Astrocyte (in vitro differentiated cells and primary cell): ENCODE measurements around the gene OSBPL6. TPM values are rescaled to one million over a fixed set of nuclear protein-coding genes. Genes with fewer than 3 reads are reported as not detected.

ENCODE experiments used
- DNase-seq: peaks from one replicate; pipeline ENCODE4 v3.0.0-alpha.2; 2010; ENCODE audit warnings: low read depth
- FAIRE-seq: peaks from 2 replicates; lab custom pipeline; 2011; peaks lifted over from hg19 to GRCh38; lab: Jason Lieb, UNC
- H2AFZ ChIP-seq: 2 replicates; pipeline ENCODE4 v1.6.0; 2012; ENCODE audit warnings: low read depth, low read length, inconsistent platforms
- H3K27ac ChIP-seq: 2 replicates; pipeline ENCODE4 v1.5.1; 2011; ENCODE audit warnings: low read depth, low read length, inconsistent platforms
- H3K27me3 ChIP-seq: 2 replicates; pipeline ENCODE4 v1.6.0; 2011; ENCODE audit warnings: low read length, inconsistent platforms; ENCODE audit not compliant: insufficient read depth
- H3K36me3 ChIP-seq: 2 replicates; pipeline ENCODE4 v1.5.1; 2011; ENCODE audit warnings: low read length, inconsistent platforms; ENCODE audit not compliant: insufficient read depth
- H3K4me1 ChIP-seq: 2 replicates; pipeline ENCODE4 v1.5.1; 2011; ENCODE audit warnings: low read length, inconsistent platforms; ENCODE audit not compliant: insufficient read depth
- H3K4me2 ChIP-seq: 2 replicates; pipeline ENCODE4 v1.6.0; 2012; ENCODE audit warnings: low read length, inconsistent platforms
- H3K4me3 ChIP-seq: 2 replicates; pipeline ENCODE4 v1.5.1; 2011; ENCODE audit warnings: low read depth, mild to moderate bottlenecking, low read length, inconsistent platforms; ENCODE audit not compliant: insufficient read depth
- H3K79me2 ChIP-seq: 2 replicates; pipeline ENCODE4 v1.6.0; 2012; ENCODE audit warnings: mild to moderate bottlenecking, low read length, inconsistent platforms; ENCODE audit not compliant: insufficient read depth
- H3K9ac ChIP-seq: 2 replicates; pipeline ENCODE4 v1.6.0; 2012; ENCODE audit warnings: mild to moderate bottlenecking, low read length, inconsistent platforms
- H3K9me3 ChIP-seq: 2 replicates; pipeline ENCODE4 v1.5.1; 2012; ENCODE audit warnings: low read depth, mild to moderate bottlenecking, low read length, inconsistent platforms; ENCODE audit not compliant: insufficient read depth
- H4K20me1 ChIP-seq: 2 replicates; pipeline ENCODE4 v1.6.0; 2012; ENCODE audit warnings: low read length, inconsistent platforms; ENCODE audit not compliant: insufficient read depth
- H3K27ac Mint-ChIP-seq: one replicate; pipeline ENCODE4 v1.8.0; 2021; ENCODE audit warnings: mild to moderate bottlenecking, mixed read lengths; ENCODE audit not compliant: unreplicated experiment
- H3K27me3 Mint-ChIP-seq: one replicate; pipeline ENCODE4 v1.8.0; 2021; ENCODE audit warnings: low read depth, mixed read lengths; ENCODE audit not compliant: unreplicated experiment
- H3K36me3 Mint-ChIP-seq: one replicate; pipeline ENCODE4 v1.8.0; 2021; ENCODE audit warnings: low read depth, mixed read lengths; ENCODE audit not compliant: unreplicated experiment
- H3K4me1 Mint-ChIP-seq: one replicate; pipeline ENCODE4 v1.8.0; 2021; ENCODE audit warnings: low read depth, mixed read lengths; ENCODE audit not compliant: unreplicated experiment
- H3K4me3 Mint-ChIP-seq: one replicate; pipeline ENCODE4 v1.8.0; 2021; ENCODE audit warnings: mild to moderate bottlenecking, moderate library complexity, mixed read lengths; ENCODE audit not compliant: unreplicated experiment
- H3K9me3 Mint-ChIP-seq: one replicate; pipeline ENCODE4 v1.8.0; 2021; ENCODE audit warnings: mild to moderate bottlenecking, mixed read lengths; ENCODE audit not compliant: unreplicated experiment
- CTCF ChIP-seq: IDR thresholded peaks from 2 replicates; pipeline ENCODE4 v1.5.1; 2011; ENCODE audit warnings: low read depth, mild to moderate bottlenecking, inconsistent platforms, low read length, moderate library complexity; ENCODE audit not compliant: insufficient read depth
- EZH2 ChIP-seq: IDR thresholded peaks from 2 replicates; pipeline ENCODE4 v1.6.1; 2012; ENCODE audit warnings: mild to moderate bottlenecking, low read length, inconsistent platforms; ENCODE audit not compliant: insufficient read depth
- total RNA-seq: library from RNA; stranded (reverse); gene quantifications from 2 replicates; pipeline ENCODE4 v1.2.1, GENCODE V29; 2021

Gene OSBPL6
- total RNA-seq, 1 donor from 2014 or later: 13.4 TPM

GRCh38 chr2:178425255-178425827 is 231.0 kb downstream of the OSBPL6 start:
- TF ChIP-seq CTCF (no peak), EZH2 (no peak)
- Mint-ChIP-seq H3K9me3 (peaks cover 7% of the 10 kb centered on the region), H3K27me3 (no peaks in the 10 kb centered on the region), H3K27ac (no peak overlapping the region), H3K4me1 (no peaks in the 10 kb centered on the region), H3K4me3 (no peak overlapping the region), H3K36me3 (peaks cover 42% of the 10 kb centered on the region)
- Histone ChIP-seq H3K4me1 (peaks cover 3% of the 10 kb centered on the region), H3K4me2 (no peak overlapping the region), H4K20me1 (no peaks in the 10 kb centered on the region), H3K9ac (no peak overlapping the region), H3K27me3 (no peaks in the 10 kb centered on the region), H3K36me3 (peaks cover 14% of the 10 kb centered on the region), H2AFZ (no peak overlapping the region), H3K27ac (no peak overlapping the region), H3K9me3 (no peaks in the 10 kb centered on the region), H3K79me2 (peaks cover 33% of the 10 kb centered on the region), H3K4me3 (no peak overlapping the region)
- FAIRE-seq (no peak), DNase-seq (no peak)

DNA sequence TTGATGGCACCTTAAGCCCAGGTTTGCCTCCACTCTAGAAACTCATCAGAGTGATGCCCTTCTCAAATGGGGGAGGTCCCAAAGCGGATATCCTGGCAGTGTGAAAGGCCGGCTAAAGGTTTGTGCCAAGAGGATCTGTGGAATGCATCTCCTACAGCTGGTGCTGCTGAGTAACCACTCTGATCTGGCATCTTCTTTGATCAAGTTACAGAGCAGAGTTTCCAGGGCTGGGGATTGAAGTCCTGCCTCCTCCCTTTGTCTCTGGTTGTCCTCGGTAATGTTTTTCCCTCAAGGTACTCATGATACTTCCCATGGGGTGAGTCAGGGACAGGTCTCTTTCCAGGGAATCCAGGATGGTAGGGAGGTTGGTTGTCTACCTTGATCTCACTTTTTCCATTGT is 232.1 kb downstream of the OSBPL6 start:
- DNase-seq (peak; percentile 36), FAIRE-seq (no peak)
- H3K4me1 ChIP-seq: peaks cover 3% of the 10 kb centered on the region
- no peak overlapping the region for H3K27ac Mint-ChIP-seq
- peaks cover 7% of the 10 kb centered on the region for H3K9me3 Mint-ChIP-seq
- H3K9me3 ChIP-seq: no peaks in the 10 kb centered on the region
- no peak overlapping the region for H3K27ac ChIP-seq
- H3K4me1 Mint-ChIP-seq: no peaks in the 10 kb centered on the region
- peaks cover 30% of the 10 kb centered on the region for H3K79me2 ChIP-seq
- H3K27me3 Mint-ChIP-seq: no peaks in the 10 kb centered on the region
- H3K9ac ChIP-seq: no peak overlapping the region
- H3K27me3 ChIP-seq: no peaks in the 10 kb centered on the region
- peaks cover 42% of the 10 kb centered on the region for H3K36me3 Mint-ChIP-seq
- H3K4me3 ChIP-seq: no peak overlapping the region
- no peak for TF ChIP-seq CTCF
- TF ChIP-seq EZH2: no peak
- H3K4me3 Mint-ChIP-seq: no peak overlapping the region
- no peaks in the 10 kb centered on the region for H4K20me1 ChIP-seq
- H2AFZ ChIP-seq: no peak overlapping the region
- H3K4me2 ChIP-seq: no peak overlapping the region
- peaks cover 18% of the 10 kb centered on the region for H3K36me3 ChIP-seq

DNA sequence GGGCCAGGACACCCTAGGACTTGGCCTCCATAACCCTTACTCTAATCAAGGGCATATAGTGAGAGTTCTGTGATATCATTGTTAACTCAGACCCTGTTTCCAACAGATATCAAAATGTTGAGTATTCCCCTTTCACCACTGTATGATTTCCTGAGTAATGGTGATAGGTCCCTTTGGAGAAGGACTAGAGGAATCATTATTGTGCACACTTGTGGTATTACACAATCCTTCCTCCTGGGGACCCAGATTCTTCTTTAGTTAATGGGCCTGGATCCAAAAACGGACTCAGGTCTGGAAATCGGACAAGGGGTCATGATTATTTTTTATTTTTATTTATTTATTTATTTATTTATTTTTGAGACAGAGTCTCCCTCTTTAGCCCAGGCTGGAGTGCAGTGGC is 233.1 kb downstream of the OSBPL6 start:
- Mint-ChIP-seq H3K9me3 (peaks cover 4% of the 10 kb centered on the region), H3K27me3 (no peaks in the 10 kb centered on the region), H3K36me3 (peaks cover 43% of the 10 kb centered on the region), H3K4me1 (no peaks in the 10 kb centered on the region), H3K27ac (no peak overlapping the region), H3K4me3 (no peak overlapping the region)
- no peak overlapping the region for H2AFZ ChIP-seq
- H3K36me3 ChIP-seq: peaks cover 24% of the 10 kb centered on the region
- no peaks in the 10 kb centered on the region for H3K27me3 ChIP-seq
- no peak overlapping the region for H3K4me3 ChIP-seq
- H3K9ac ChIP-seq: no peak overlapping the region
- no peak for FAIRE-seq
- H3K9me3 ChIP-seq: no peaks in the 10 kb centered on the region
- peaks cover 28% of the 10 kb centered on the region for H3K79me2 ChIP-seq
- peaks cover 3% of the 10 kb centered on the region for H3K4me1 ChIP-seq
- H3K27ac ChIP-seq: no peak overlapping the region
- TF ChIP-seq CTCF: no peak
- TF ChIP-seq EZH2: no peak
- H4K20me1 ChIP-seq: no peaks in the 10 kb centered on the region
- H3K4me2 ChIP-seq: no peak overlapping the region
- no peak for DNase-seq
